Activated CD8-positive, alpha-beta T cell treated with anti-CD3 and anti-CD28 coated beads for 36 hours (primary cell): ENCODE results near the gene TAPT1. TPM values are rescaled to one million over a fixed set of nuclear protein-coding genes. Genes with fewer than 3 reads are reported as not detected.

ENCODE experiments used
- ATAC-seq: fragments of 200-7000 bp; cut with Tn5 transposase; one replicate; pipeline ENCODE4 v1.10.0; 2021; ENCODE audit warnings: mild to moderate bottlenecking, moderate library complexity
- CTCF ChIA-PET: fragments of 350-600 bp; sonication (Branson Sonifier 250); formaldehyde crosslinking; loops from one replicate; lab custom pipeline; 2021; ENCODE audit warnings: antibody characterized with exemption; lab: Charles Lee
- POLR2A ChIA-PET: fragments of 350-600 bp; sonication (Branson Sonifier 250); formaldehyde crosslinking; loops from one replicate; lab custom pipeline; 2021; ENCODE audit warnings: antibody characterized with exemption; lab: Charles Lee
- DNase-seq: peaks from one replicate; pipeline ENCODE4 v3.0.0-alpha.2; 2020
- H3K27ac Mint-ChIP-seq: one replicate; pipeline ENCODE4 v1.8.0; 2021; ENCODE audit warnings: mild to moderate bottlenecking, mixed read lengths
- H3K27me3 Mint-ChIP-seq: one replicate; pipeline ENCODE4 v1.8.0; 2021; ENCODE audit warnings: mixed read lengths
- H3K36me3 Mint-ChIP-seq: one replicate; pipeline ENCODE4 v1.8.0; 2021; ENCODE audit warnings: low read depth, mixed read lengths
- H3K4me1 Mint-ChIP-seq: one replicate; pipeline ENCODE4 v1.8.0; 2021; ENCODE audit warnings: low read depth, mixed read lengths
- H3K4me3 Mint-ChIP-seq: one replicate; pipeline ENCODE4 v1.8.0; 2021; ENCODE audit warnings: mild to moderate bottlenecking, moderate library complexity, mixed read lengths
- H3K9me3 Mint-ChIP-seq: one replicate; pipeline ENCODE4 v1.8.0; 2021; ENCODE audit warnings: mixed read lengths
- CTCF ChIP-seq: fragments of 200-600 bp; IDR thresholded peaks from one replicate; pipeline ENCODE4 v1.8.0; 2022; ENCODE audit warnings: antibody characterized with exemption, mild to moderate bottlenecking
- intact Hi-C: fragments of 100-400 bp; cut with micrococcal nuclease; formaldehyde crosslinking; loops from one replicate; pipeline ENCODE4 v1.10.0; 2022
- total RNA-seq, 2 experiments: library from RNA; stranded (reverse); gene quantifications; one replicate each; pipeline ENCODE4 v1.2.3, GENCODE V29; 2021

Gene TAPT1
- total RNA-seq, 2 experiments from 2014 or later = 34.2 to 35.5 TPM

DNA sequence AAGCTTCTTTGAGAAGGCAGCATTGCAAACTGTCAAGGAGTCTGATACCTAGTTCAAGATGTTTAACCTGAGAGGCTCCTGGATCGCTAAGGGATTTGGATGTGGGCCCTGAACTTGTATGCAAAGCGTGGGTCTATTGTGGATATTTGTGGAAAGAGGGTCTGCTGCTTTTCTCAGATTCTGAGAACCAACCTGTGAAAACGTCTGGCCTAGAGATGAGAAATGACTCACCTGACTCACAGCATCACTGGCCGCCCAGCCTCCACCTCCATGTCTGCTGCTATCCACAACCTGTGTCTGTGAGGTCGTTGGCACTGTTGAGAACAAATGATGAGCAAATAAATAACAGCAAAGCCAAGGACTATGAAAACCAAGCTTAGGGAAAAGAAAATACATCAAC, 109.1 kb downstream of the TAPT1 start:
- ATAC-seq (no peak), DNase-seq (no peak)
- no peak overlapping the region for H3K4me3 Mint-ChIP-seq
- ChIA-PET POLR2A (no interaction called here), CTCF (interaction anchor here (1.3 kb wide), 1 partner anchor 41 kb away, joined by 3 read pairs; no protein-coding TSS in a partner anchor)
- H3K27me3 Mint-ChIP-seq = peaks cover 1% of the 10 kb centered on the region
- H3K27ac Mint-ChIP-seq = no peak overlapping the region
- no peak for TF ChIP-seq CTCF
- no peaks in the 10 kb centered on the region for H3K36me3 Mint-ChIP-seq
- intact Hi-C loops = no loop called here
- peaks cover 12% of the 10 kb centered on the region for H3K4me1 Mint-ChIP-seq
- no peaks in the 10 kb centered on the region for H3K9me3 Mint-ChIP-seq

GRCh38 chr4:16116493-16116990, 109.7 kb downstream of the TAPT1 start:
- H3K9me3 Mint-ChIP-seq = no peaks in the 10 kb centered on the region
- ATAC-seq (no peak), DNase-seq (no peak)
- H3K36me3 Mint-ChIP-seq = no peaks in the 10 kb centered on the region
- CTCF ChIA-PET = no interaction called here
- H3K4me3 Mint-ChIP-seq = no peak overlapping the region
- POLR2A ChIA-PET = no interaction called here
- TF ChIP-seq CTCF = no peak
- peaks cover 5% of the 10 kb centered on the region for H3K27me3 Mint-ChIP-seq
- H3K4me1 Mint-ChIP-seq = peaks cover 6% of the 10 kb centered on the region
- intact Hi-C loops = no loop called here
- no peak overlapping the region for H3K27ac Mint-ChIP-seq

DNA sequence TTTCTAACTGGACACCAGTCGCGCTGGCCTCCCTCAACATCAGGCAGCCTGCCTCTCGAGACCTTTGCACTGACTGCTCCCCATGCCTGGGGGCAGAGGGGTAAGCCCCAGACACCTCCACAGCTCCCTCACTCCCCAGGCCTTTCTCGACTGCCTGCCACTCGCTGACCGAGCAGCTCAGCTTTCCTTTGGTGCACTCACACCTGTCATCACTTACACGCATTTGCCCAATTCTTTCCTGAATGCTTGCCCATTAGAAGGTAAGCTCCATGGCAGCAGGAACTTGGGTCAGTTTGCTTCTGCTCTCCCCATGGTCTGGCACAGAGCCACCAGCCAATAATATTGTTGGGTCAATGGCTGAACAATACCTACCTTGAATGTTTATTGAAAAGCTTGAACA, 110.3 kb downstream of the TAPT1 start:
- H3K4me3 Mint-ChIP-seq = no peak overlapping the region
- H3K9me3 Mint-ChIP-seq = no peaks in the 10 kb centered on the region
- ChIA-PET POLR2A (no interaction called here), CTCF (no interaction called here)
- ATAC-seq = no peak
- DNase-seq = no peak
- H3K4me1 Mint-ChIP-seq = peaks cover 2% of the 10 kb centered on the region
- intact Hi-C loops = no loop called here
- H3K27ac Mint-ChIP-seq = no peak overlapping the region
- no peaks in the 10 kb centered on the region for H3K36me3 Mint-ChIP-seq
- peaks cover 7% of the 10 kb centered on the region for H3K27me3 Mint-ChIP-seq
- no peak for TF ChIP-seq CTCF

DNA sequence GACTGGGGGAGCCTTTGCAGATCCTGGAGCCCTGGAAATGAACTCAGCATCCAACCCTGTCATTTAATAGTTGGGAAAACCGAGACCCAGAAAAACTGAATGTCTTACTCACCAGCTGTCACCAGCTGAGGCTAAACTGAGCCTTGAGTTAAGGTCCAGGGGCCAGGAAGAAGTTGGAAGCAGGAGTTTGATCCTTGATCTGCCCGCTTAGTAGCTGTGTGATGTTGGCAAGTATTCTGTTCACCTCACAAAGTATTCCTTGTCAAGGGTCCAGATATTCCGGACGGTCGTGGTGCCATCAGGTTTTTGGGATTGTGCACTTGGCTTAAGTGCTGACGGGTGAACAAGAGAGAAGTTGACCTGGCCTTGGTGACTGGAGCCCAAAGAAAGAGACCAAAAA, 111.7 kb downstream of the TAPT1 start:
- H3K27ac Mint-ChIP-seq = no peak overlapping the region
- H3K4me1 Mint-ChIP-seq = no peaks in the 10 kb centered on the region
- H3K9me3 Mint-ChIP-seq = no peaks in the 10 kb centered on the region
- no peak for TF ChIP-seq CTCF
- ChIA-PET POLR2A (no interaction called here), CTCF (no interaction called here)
- ATAC-seq (no peak), DNase-seq (no peak)
- no peak overlapping the region for H3K4me3 Mint-ChIP-seq
- no peaks in the 10 kb centered on the region for H3K36me3 Mint-ChIP-seq
- H3K27me3 Mint-ChIP-seq = peaks cover 7% of the 10 kb centered on the region
- intact Hi-C loops = no loop called here

GRCh38 chr4:16113741-16114140, 112.5 kb downstream of the TAPT1 start:
- no peak for TF ChIP-seq CTCF
- no peak for DNase-seq
- no peaks in the 10 kb centered on the region for H3K9me3 Mint-ChIP-seq
- no peaks in the 10 kb centered on the region for H3K36me3 Mint-ChIP-seq
- ChIA-PET CTCF (no interaction called here), POLR2A (no interaction called here)
- intact Hi-C loops = no loop called here
- H3K4me3 Mint-ChIP-seq = no peak overlapping the region
- H3K27ac Mint-ChIP-seq = no peak overlapping the region
- no peak for ATAC-seq
- no peaks in the 10 kb centered on the region for H3K4me1 Mint-ChIP-seq
- H3K27me3 Mint-ChIP-seq = peaks cover 7% of the 10 kb centered on the region
